A549 (cell line): Measurements from ENCODE around the gene UQCC2. TPM values are rescaled to one million over a fixed set of nuclear protein-coding genes. Genes with fewer than 3 reads are reported as not detected.

Source experiments
- ATAC-seq, 2 experiments: fragments of 200-7000 bp in 1 of 2; fragments of >200 bp in 1 of 2; cut with Nextera tagmentation in 1 of 2; cut with Tn5 transposase in 1 of 2; 3 replicates each; pipeline versions ENCODE4 v1.8.0 to v1.9.1; 2018 to 2020; ENCODE audit warnings: mild to moderate bottlenecking in 1 of 2, moderate library complexity in 1 of 2
- CTCF ChIA-PET: fragments of 300-600 bp; sonication (Branson Sonifier 250); formaldehyde crosslinking; extraction: SDS; loops from one replicate; lab custom pipeline; 2021; ENCODE audit warnings: antibody characterized with exemption, inconsistent platforms; lab: Yijun Ruan, JAX
- POLR2A ChIA-PET: fragments of 350-600 bp; formaldehyde crosslinking; extraction: SDS; loops from one replicate; lab custom pipeline; 2021; ENCODE audit warnings: antibody characterized with exemption, inconsistent platforms; lab: Yijun Ruan, JAX
- DNase-seq, 2 experiments: peaks; one replicate each; pipeline versions ENCODE4 v3.0.0 to v3.0.0-alpha.2; 2011 to 2016; ENCODE audit warnings: low read depth in 1 of 2, low spot score in 1 of 2
- FAIRE-seq: peaks from 2 replicates; lab custom pipeline; 2011; peaks lifted over from hg19 to GRCh38; lab: Jason Lieb, UNC
- H3K27ac ChIP-seq, 2 experiments: fragments of >200 bp; sonication (Bioruptor Twin); formaldehyde crosslinking; 3 replicates each; pipeline ENCODE4 v1.5.1; 2016 to 2017
- H3K4me1 ChIP-seq: fragments of >200 bp; sonication (Bioruptor Twin); formaldehyde crosslinking; 3 replicates; pipeline ENCODE4 v1.6.1; 2016
- H3K4me2 ChIP-seq: fragments of >200 bp; sonication (Bioruptor Twin); formaldehyde crosslinking; 3 replicates; pipeline ENCODE4 v1.6.1; 2016
- H3K4me3 ChIP-seq: fragments of >200 bp; sonication (Bioruptor Twin); formaldehyde crosslinking; 3 replicates; pipeline ENCODE4 v1.5.1; 2016
- H3K9me3 ChIP-seq: fragments of >200 bp; sonication (Bioruptor Twin); formaldehyde crosslinking; 3 replicates; pipeline ENCODE4 v1.6.1; 2016
- ATOH8 ChIP-seq: fragments of 250-450 bp; sonication (Bioruptor Pico); IDR thresholded peaks from 2 replicates; pipeline ENCODE4 v1.5.0; 2020; ENCODE audit warnings: low read depth, mild to moderate bottlenecking, moderate library complexity
- CBX8 ChIP-seq: fragments of 200-600 bp; sonication (generic); IDR thresholded peaks from 2 replicates; pipeline ENCODE4 v1.6.1; 2016
- CHD2 ChIP-seq: fragments of 150-350 bp; IDR thresholded peaks from 2 replicates; pipeline ENCODE4 v1.6.1; 2014; ENCODE audit warnings: low read length; ENCODE audit not compliant: partially characterized antibody
- EHF ChIP-seq: fragments of 250-450 bp; sonication (Bioruptor Pico); IDR thresholded peaks from 2 replicates; pipeline ENCODE4 v1.5.0; 2020; ENCODE audit warnings: mild to moderate bottlenecking
- EHMT2 ChIP-seq: fragments of 200-600 bp; sonication (generic); IDR thresholded peaks from 2 replicates; pipeline ENCODE4 v1.6.1; 2016; ENCODE audit warnings: antibody characterized with exemption, low read depth, mild to moderate bottlenecking, moderate library complexity
- FOXS1 ChIP-seq: fragments of 250-450 bp; sonication (Bioruptor Pico); IDR thresholded peaks from 2 replicates; pipeline ENCODE4 v1.5.0; 2020; ENCODE audit warnings: mild to moderate bottlenecking, moderate library complexity
- HES2 ChIP-seq: fragments of >200 bp; sonication (Bioruptor Twin); formaldehyde crosslinking; IDR thresholded peaks from 2 replicates; pipeline ENCODE4 v1.6.1; 2016
- HMGXB4 ChIP-seq: fragments of 250-450 bp; sonication (Bioruptor Pico); IDR thresholded peaks from 2 replicates; pipeline ENCODE4 v1.5.0; 2021; ENCODE audit warnings: mild to moderate bottlenecking, moderate library complexity, borderline replicate concordance
- HOXA7 ChIP-seq: fragments of 250-450 bp; sonication (Bioruptor Pico); IDR thresholded peaks from 2 replicates; pipeline ENCODE4 v1.5.0; 2020; ENCODE audit warnings: mild to moderate bottlenecking, moderate library complexity
- HOXB5 ChIP-seq: fragments of 250-450 bp; sonication (Bioruptor Pico); IDR thresholded peaks from 2 replicates; pipeline ENCODE4 v1.5.0; 2020; ENCODE audit warnings: mild to moderate bottlenecking, moderate library complexity
- JUNB ChIP-seq: fragments of >200 bp; sonication (Bioruptor Twin); formaldehyde crosslinking; IDR thresholded peaks from 2 replicates; pipeline ENCODE4 v1.6.1; 2016
- KDM1A ChIP-seq: fragments of 200-600 bp; sonication (generic); IDR thresholded peaks from 2 replicates; pipeline ENCODE4 v1.6.1; 2016; ENCODE audit warnings: low read depth, mild to moderate bottlenecking
- NR3C1 ChIP-seq: fragments of >200 bp; sonication (Bioruptor Twin); formaldehyde crosslinking; IDR thresholded peaks from 3 replicates; pipeline ENCODE4 v1.6.1; 2017
- POLR2AphosphoS2 ChIP-seq: conservative IDR thresholded peaks from 2 replicates; pipeline ENCODE4 v1.6.1; 2012; ENCODE audit warnings: low read length, improper control_type of control experiment, inconsistent platforms
- RAD21 ChIP-seq, 2 experiments: fragments of >200 bp in 1 of 2; sonication (Bioruptor Twin) in 1 of 2; formaldehyde crosslinking in 1 of 2; IDR thresholded peaks in 1 of 2; conservative IDR thresholded peaks in 1 of 2; 2 replicates in 1 of 2; 3 replicates in 1 of 2; pipeline ENCODE4 v1.6.1; 2012 to 2018; ENCODE audit warnings: inconsistent platforms in 1 of 2
- SREBF2 ChIP-seq: fragments of 450-650 bp; IDR thresholded peaks from 2 replicates; pipeline ENCODE4 v1.6.1; 2014; ENCODE audit warnings: mild to moderate bottlenecking, moderate library complexity
- TFCP2L1 ChIP-seq: fragments of 250-450 bp; sonication (Bioruptor Pico); IDR thresholded peaks from 2 replicates; pipeline ENCODE4 v1.5.0; 2021; ENCODE audit warnings: mild to moderate bottlenecking
- ZC3H11A ChIP-seq: fragments of 450-650 bp; IDR thresholded peaks from 2 replicates; pipeline ENCODE4 v1.6.1; 2014; ENCODE audit warnings: antibody characterized with exemption, mild to moderate bottlenecking
- ZNF302 ChIP-seq: fragments of 250-450 bp; sonication (Bioruptor Pico); IDR thresholded peaks from 2 replicates; pipeline ENCODE4 v1.9.0; 2021; ENCODE audit warnings: inconsistent platforms, mild to moderate bottlenecking, moderate library complexity
- ZSCAN20 ChIP-seq: fragments of 250-450 bp; sonication (Bioruptor Pico); IDR thresholded peaks from 2 replicates; pipeline ENCODE4 v1.8.0; 2022; ENCODE audit warnings: mild to moderate bottlenecking, moderate library complexity
- WGBS: methylation state at CpG from one replicate; pipeline ENCODE4 v1.1.6; 2017; ENCODE audit errors: missing lambda C conversion rate; 5-methylcytosine and 5-hydroxymethylcytosine counted together
- polyA plus RNA-seq, 4 experiments: library from polyadenylated mRNA; depleted of rRNA in 3 of 4; stranded (reverse); fragments of >200 nt; fragmentation: RNase III in 1 of 4; extraction: RNeasy Plus Mini Kit Qiagen cat#74134 plus additional on column Dnase treatment in 1 of 4; gene quantifications; 2 replicates in 3 of 4; 3 replicates in 1 of 4; pipeline ENCODE4 v1.2.3, GENCODE V29; 2011 to 2017
- TF ChIP-seq, protein P1 (sequence below): fragments of 150-350 bp; IDR thresholded peaks from 2 replicates; pipeline ENCODE4 v1.6.1; 2014; ENCODE audit warnings: low read depth, mild to moderate bottlenecking, low read length

UQCC2 gene
- polyA plus RNA-seq, 2 of the 4 experiments (the other 2 are of a cell fraction) = 65.5 to 82.0 TPM

DNA sequence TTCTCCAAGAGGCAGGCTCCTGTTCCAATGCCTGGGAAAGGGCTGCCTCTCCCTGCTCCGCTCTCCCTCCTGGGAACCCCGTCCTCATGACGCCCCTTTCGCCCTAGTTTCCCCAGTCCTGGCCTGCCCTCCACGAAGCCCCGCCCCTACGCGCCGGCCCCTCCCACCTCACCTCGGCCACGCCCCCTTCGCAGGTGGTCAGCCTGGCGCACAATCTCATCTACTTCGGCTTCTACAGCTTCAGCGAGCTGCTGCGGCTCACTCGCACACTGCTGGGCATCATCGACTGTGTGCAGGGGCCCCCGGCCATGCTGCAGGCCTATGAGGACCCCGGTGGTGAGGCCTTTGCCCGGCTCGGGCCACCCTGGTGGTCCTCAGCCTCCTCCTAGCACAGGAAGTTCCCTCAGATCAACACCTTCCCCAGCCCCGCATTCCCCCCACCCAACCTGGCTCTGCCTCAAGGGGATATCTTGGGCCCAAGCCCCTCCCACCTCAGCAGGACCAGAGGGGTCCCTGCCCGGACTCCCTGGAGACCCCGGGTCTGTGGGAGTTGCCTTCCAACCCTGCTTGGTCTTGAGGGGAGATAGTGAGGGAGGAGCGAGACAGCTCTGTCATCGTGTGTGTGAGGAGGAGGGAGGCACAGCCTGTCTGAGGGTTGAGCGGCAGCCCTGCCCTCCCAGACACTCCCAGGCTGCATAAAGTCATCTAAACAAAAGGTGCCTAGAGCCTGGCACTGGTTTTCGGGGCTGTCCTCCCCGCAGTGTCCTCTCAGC, 40.3 kb downstream of the UQCC2 start:
- peak in 1 of 2 experiments; percentile 26; a peak in 3 of 6 replicates for ATAC-seq
- no peak for FAIRE-seq
- ChIA-PET CTCF (interaction anchor here (0.6 to 7.6 kb wide), 7 partner anchors 19 to 90 kb away, joined by 3 to 87 read pairs (median 4); partner anchors contain the start of gene UQCC2), POLR2A (interaction anchor here (0.7 to 1.9 kb wide), 2 partner anchors 22 to 81 kb away, joined by 3 to 5 read pairs; no protein-coding TSS in a partner anchor)
- H3K4me1 ChIP-seq = peaks cover 61% of the 10 kb centered on the region
- TF ChIP-seq HMGXB4 (CRISPR knock-in tag) (no peak), HES2 (no peak), NR3C1 (no peak), ATOH8 (CRISPR knock-in tag) (no peak), CBX8 (no peak), HOXB5 (no peak), EHF (CRISPR knock-in tag) (no peak), JUNB (no peak), FOXS1 (CRISPR knock-in tag) (no peak), ZSCAN20 (CRISPR knock-in tag) (no peak), RAD21 (conservative IDR thresholded peaks at IDR 0.05 in 1 of 2, IDR thresholded peaks at IDR 0.05 in 1 of 2) (no peak), ZC3H11A (no peak), CHD2 (no peak)
- WGBS = 77% methylated on average over 7 of the region's 30 CpGs
- peak overlapping the region; percentile 66 to 92 for H3K27ac ChIP-seq
- no peaks in the 10 kb centered on the region for H3K9me3 ChIP-seq
- peak in 1 of 2 experiments; percentile 18 for DNase-seq
- 0 out of 3 replicates have a peak overlapping the region, but pooled peaks have one; percentile 23 for H3K4me2 ChIP-seq
- H3K4me3 ChIP-seq = no peak overlapping the region

- 91% methylated on average over 10 of the region's 21 CpGs for WGBS
- Histone ChIP-seq H3K9me3 (no peaks in the 10 kb centered on the region), H3K4me2 (no peak overlapping the region), H3K4me3 (no peak overlapping the region), H3K4me1 (peaks cover 52% of the 10 kb centered on the region), H3K27ac (no peak overlapping the region)
- TF ChIP-seq HMGXB4 (CRISPR knock-in tag) = no peak
- TF ChIP-seq, protein P1, sequence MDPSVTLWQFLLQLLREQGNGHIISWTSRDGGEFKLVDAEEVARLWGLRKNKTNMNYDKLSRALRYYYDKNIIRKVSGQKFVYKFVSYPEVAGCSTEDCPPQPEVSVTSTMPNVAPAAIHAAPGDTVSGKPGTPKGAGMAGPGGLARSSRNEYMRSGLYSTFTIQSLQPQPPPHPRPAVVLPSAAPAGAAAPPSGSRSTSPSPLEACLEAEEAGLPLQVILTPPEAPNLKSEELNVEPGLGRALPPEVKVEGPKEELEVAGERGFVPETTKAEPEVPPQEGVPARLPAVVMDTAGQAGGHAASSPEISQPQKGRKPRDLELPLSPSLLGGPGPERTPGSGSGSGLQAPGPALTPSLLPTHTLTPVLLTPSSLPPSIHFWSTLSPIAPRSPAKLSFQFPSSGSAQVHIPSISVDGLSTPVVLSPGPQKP = no peak
- TF ChIP-seq EHMT2 = no peak
- no peak for TF ChIP-seq ZC3H11A
- TF ChIP-seq TFCP2L1 (CRISPR knock-in tag) = no peak
- no peak for TF ChIP-seq HOXA7 (CRISPR knock-in tag)
- no peak for TF ChIP-seq ZNF302
- TF ChIP-seq KDM1A = no peak
- no peak for TF ChIP-seq POLR2AphosphoS2
- no peak for TF ChIP-seq SREBF2
- ChIA-PET POLR2A (no interaction called here), CTCF (interaction anchor here (0.7 to 7.6 kb wide), 4 partner anchors 24 to 83 kb away, joined by 3 to 87 read pairs (median 4); no protein-coding TSS in a partner anchor)
- no peak for FAIRE-seq
- no peak for ATAC-seq
- DNase-seq = no peak
Observed at GRCh38 chr6:33670086-33670660, 41.3 kb downstream of the UQCC2 start.
